Measurements from ENCODE around the gene ATP5F1E.
A peak's percentile ranks its signal among the peaks of the same experiment; 100 is the strongest.

ATP5F1E gene

GRCh38 chr20:59071216-59071615 lies 39.1 kb upstream of the ATP5F1E start:
- H3K27ac ChIP-seq, result no peak overlapping the region
- TF ChIP-seq, protein P1, sequence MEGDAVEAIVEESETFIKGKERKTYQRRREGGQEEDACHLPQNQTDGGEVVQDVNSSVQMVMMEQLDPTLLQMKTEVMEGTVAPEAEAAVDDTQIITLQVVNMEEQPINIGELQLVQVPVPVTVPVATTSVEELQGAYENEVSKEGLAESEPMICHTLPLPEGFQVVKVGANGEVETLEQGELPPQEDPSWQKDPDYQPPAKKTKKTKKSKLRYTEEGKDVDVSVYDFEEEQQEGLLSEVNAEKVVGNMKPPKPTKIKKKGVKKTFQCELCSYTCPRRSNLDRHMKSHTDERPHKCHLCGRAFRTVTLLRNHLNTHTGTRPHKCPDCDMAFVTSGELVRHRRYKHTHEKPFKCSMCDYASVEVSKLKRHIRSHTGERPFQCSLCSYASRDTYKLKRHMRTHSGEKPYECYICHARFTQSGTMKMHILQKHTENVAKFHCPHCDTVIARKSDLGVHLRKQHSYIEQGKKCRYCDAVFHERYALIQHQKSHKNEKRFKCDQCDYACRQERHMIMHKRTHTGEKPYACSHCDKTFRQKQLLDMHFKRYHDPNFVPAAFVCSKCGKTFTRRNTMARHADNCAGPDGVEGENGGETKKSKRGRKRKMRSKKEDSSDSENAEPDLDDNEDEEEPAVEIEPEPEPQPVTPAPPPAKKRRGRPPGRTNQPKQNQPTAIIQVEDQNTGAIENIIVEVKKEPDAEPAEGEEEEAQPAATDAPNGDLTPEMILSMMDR (conservative IDR thresholded peaks at IDR 0.05), result no peak

DNA sequence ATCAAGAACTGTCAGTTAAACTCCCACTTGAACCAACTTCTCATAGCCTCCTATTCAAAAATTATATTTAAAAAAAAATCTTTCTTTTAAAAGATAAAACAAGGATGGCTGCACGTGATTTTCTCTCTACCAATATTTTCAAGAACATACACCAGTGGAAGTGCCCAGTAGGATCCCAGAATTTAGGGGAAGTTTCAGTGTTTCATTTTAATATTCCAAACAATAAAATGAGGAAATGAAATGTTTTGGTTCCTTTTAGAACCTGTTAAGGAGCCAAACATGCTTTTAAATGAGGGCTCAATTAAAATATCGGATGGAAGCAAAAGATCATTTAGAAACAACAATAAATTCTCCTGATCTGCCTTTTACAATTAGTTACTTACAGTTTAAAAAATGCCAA lies 36.9 kb upstream of the ATP5F1E start:
- TF ChIP-seq, protein P1 (conservative IDR thresholded peaks at IDR 0.05), result no peak
- H3K27ac ChIP-seq, result no peak overlapping the region

- TF ChIP-seq, protein P1 (conservative IDR thresholded peaks at IDR 0.05), result no peak
- H3K27ac ChIP-seq, result no peak overlapping the region
Measured at GRCh38 chr20:59068534-59068933, 36.4 kb upstream of the ATP5F1E start.

DNA sequence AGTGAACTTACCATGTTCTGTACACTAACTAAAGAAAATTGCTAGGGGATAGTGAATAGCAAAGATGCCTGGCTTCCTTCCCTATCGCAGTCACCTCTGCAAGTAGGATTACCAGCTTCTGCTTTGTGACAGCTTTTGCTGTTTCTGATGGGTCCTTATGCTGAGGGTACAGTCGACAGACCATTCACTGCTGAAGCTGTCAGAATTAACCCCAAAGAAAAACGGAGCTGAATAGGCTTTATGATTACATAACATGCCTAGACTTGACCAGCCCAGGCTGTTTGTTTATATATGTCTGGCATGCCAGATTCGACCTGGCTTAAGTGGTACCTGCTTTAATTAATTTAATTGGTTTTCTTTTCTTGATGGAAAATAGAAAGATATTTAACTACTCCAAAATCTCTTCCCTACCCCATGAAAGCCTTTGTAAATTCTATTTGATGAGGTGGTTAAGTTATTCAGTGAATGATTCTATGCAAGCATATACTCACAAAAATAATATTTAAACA lies 32.1 kb upstream of the ATP5F1E start:
- H3K27ac ChIP-seq, result no peak overlapping the region
- TF ChIP-seq, protein P1 (conservative IDR thresholded peaks at IDR 0.05), result no peak

GRCh38 chr20:59063358-59064213 lies 31.5 kb upstream of the ATP5F1E start:
- no peak overlapping the region for H3K27ac ChIP-seq

DNA sequence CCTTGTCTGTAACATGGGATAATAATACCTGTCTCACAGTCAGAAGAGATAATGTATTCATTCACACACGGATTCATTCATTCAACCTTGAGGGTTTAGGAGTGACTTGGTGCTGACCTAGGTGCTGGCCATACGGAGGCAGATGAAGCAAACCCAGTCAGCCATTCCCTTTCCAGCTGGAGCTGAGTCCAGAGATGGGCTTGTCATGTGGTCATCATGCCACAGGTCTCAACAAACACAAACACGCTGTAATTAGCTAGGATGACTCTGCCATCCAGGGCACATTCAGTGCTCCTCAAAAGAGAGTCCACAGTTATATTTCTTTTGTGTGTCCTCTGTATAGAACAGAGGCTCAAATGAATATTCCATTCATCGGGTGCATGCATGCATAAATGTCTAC lies 29.9 kb upstream of the ATP5F1E start:
- TF ChIP-seq, protein P1 (conservative IDR thresholded peaks at IDR 0.05), result no peak
- H3K27ac ChIP-seq, result no peak overlapping the region

More at GRCh38 chr20:59063358-59064213, 31.5 kb upstream of the ATP5F1E start:
- TF ChIP-seq, protein P1 (conservative IDR thresholded peaks at IDR 0.05), result no peak

GRCh38 chr20:59055302-59055701 lies 23.2 kb upstream of the ATP5F1E start:
- H3K27ac ChIP-seq, result no peak overlapping the region
- TF ChIP-seq, protein P1 (conservative IDR thresholded peaks at IDR 0.05), result peak; percentile 73
